ENCODE measurements around the gene SV2B. TPM values are rescaled to one million over a fixed set of nuclear protein-coding genes. Genes with fewer than 3 reads are reported as not detected.

SV2B gene
- total RNA-seq, 1 donor from 2014 or later, result 0.87 TPM

- no peak overlapping the region for H3K4me3 ChIP-seq
- peaks cover 15% of the 10 kb centered on the region for H3K27me3 ChIP-seq
- no peaks in the 10 kb centered on the region for H3K4me1 ChIP-seq
- H3K36me3 ChIP-seq, result no peaks in the 10 kb centered on the region
- TF ChIP-seq, protein P1, sequence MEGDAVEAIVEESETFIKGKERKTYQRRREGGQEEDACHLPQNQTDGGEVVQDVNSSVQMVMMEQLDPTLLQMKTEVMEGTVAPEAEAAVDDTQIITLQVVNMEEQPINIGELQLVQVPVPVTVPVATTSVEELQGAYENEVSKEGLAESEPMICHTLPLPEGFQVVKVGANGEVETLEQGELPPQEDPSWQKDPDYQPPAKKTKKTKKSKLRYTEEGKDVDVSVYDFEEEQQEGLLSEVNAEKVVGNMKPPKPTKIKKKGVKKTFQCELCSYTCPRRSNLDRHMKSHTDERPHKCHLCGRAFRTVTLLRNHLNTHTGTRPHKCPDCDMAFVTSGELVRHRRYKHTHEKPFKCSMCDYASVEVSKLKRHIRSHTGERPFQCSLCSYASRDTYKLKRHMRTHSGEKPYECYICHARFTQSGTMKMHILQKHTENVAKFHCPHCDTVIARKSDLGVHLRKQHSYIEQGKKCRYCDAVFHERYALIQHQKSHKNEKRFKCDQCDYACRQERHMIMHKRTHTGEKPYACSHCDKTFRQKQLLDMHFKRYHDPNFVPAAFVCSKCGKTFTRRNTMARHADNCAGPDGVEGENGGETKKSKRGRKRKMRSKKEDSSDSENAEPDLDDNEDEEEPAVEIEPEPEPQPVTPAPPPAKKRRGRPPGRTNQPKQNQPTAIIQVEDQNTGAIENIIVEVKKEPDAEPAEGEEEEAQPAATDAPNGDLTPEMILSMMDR (IDR thresholded peaks at IDR 0.05), result no peak
- H3K9me3 ChIP-seq, result no peaks in the 10 kb centered on the region
- no peak overlapping the region for H3K27ac ChIP-seq
- intact Hi-C loops (cut with DNase I), result loop anchor here (10.0 kb wide), 1 partner anchor 162 kb away; no protein-coding TSS in a partner anchor
- ATAC-seq, result no peak
- no peak for DNase-seq
Measured at GRCh38 chr15:91227117-91227516, 127.1 kb downstream of the SV2B start.

DNA sequence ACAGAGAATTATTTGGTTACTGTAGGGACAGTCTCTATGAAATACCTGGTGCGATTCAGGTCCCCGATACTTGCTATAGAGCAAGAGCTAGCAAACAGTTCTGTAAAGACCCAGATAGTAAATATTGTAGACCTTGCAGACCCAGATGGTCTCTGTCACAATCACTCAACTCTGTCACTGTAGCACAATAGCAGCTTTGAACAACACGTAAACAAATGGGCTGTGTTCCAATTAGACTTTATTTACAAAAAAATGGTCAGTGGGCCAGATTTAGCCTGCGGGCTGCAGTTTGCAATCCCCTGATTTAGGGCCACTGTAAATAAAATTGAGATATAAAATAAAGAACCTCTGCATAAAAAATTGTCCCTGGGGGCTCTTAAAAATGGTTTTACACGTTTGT is 127.7 kb downstream of the SV2B start:
- Histone ChIP-seq H3K4me1 (no peaks in the 10 kb centered on the region), H3K9me3 (no peaks in the 10 kb centered on the region), H3K27ac (no peak overlapping the region), H3K4me3 (no peak overlapping the region), H3K27me3 (peaks cover 10% of the 10 kb centered on the region), H3K36me3 (no peaks in the 10 kb centered on the region)
- DNase-seq (no peak), ATAC-seq (no peak)
- TF ChIP-seq, protein P1 (IDR thresholded peaks at IDR 0.05), result no peak
- intact Hi-C loops (cut with DNase I), result loop anchor here (10.0 kb wide), 1 partner anchor 163 kb away; no protein-coding TSS in a partner anchor

DNA sequence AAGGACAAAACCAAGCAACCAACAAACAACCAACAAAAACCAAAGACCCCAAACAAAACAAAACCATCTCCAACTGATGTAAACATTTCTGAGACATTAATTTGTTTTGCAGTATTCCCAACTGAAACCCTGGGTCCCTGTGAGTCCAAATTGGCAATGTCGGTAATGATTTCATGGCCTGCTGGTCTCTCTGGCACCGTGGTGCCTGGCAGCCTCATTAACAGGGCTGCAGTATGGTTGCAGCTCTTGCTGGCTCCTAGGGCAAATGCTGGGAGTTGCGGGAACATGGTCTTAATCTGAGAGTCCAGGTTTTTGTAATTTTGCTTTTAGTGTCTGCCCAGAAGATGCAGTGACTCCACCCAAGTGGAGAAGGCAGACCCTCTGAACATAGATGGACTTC is 128.3 kb downstream of the SV2B start:
- TF ChIP-seq, protein P1 (IDR thresholded peaks at IDR 0.05), result no peak
- Histone ChIP-seq H3K4me1 (no peaks in the 10 kb centered on the region), H3K4me3 (no peak overlapping the region), H3K27me3 (peaks cover 6% of the 10 kb centered on the region), H3K9me3 (no peaks in the 10 kb centered on the region), H3K27ac (no peak overlapping the region), H3K36me3 (no peaks in the 10 kb centered on the region)
- no peak for DNase-seq
- no peak for ATAC-seq
- intact Hi-C loops (cut with DNase I), result loop anchor here (10.0 kb wide), 1 partner anchor 164 kb away; no protein-coding TSS in a partner anchor

GRCh38 chr15:91228890-91229289 is 128.8 kb downstream of the SV2B start:
- Histone ChIP-seq H3K36me3 (no peaks in the 10 kb centered on the region), H3K27ac (no peak overlapping the region), H3K9me3 (no peaks in the 10 kb centered on the region), H3K4me3 (no peak overlapping the region), H3K4me1 (no peaks in the 10 kb centered on the region), H3K27me3 (peaks cover under 1% of the 10 kb centered on the region)
- TF ChIP-seq, protein P1 (IDR thresholded peaks at IDR 0.05), result no peak
- ATAC-seq (no peak), DNase-seq (no peak)
- intact Hi-C loops (cut with DNase I), result loop anchor here (10.0 kb wide), 1 partner anchor 164 kb away; no protein-coding TSS in a partner anchor

- no peak for ATAC-seq
- H3K27me3 ChIP-seq, result no peaks in the 10 kb centered on the region
- TF ChIP-seq, protein P1 (IDR thresholded peaks at IDR 0.05), result no peak
Measured at GRCh38 chr15:91231703-91232102, 131.6 kb downstream of the SV2B start.

DNA sequence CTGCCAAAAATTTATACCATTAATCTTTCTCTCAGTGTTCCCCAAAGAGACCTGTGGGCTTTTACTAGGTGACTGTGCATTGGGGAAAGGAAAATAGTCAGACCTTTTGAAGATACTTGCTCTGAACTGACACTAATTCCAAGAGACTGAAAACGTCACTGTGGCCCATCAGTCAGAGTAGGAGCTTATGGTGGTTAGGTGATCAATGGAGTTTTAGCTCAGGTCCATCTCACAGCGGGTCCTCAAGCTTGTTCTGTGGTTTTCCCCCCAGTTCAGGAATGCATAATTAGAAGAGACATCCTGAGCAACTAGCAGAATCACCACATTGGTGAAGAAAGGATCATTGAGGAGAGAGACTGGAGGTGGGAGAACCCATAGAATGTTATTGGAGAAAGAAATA is 134.7 kb downstream of the SV2B start:
- H3K9me3 ChIP-seq, result no peaks in the 10 kb centered on the region
- no peak overlapping the region for H3K27ac ChIP-seq
- DNase-seq (no peak), ATAC-seq (no peak)
- TF ChIP-seq, protein P1 (IDR thresholded peaks at IDR 0.05), result no peak
- H3K36me3 ChIP-seq, result no peaks in the 10 kb centered on the region
- no peaks in the 10 kb centered on the region for H3K4me1 ChIP-seq
- no peak overlapping the region for H3K4me3 ChIP-seq
- H3K27me3 ChIP-seq, result peaks cover 6% of the 10 kb centered on the region
- intact Hi-C loops (cut with DNase I), result no loop called here

More at GRCh38 chr15:91231703-91232102, 131.6 kb downstream of the SV2B start:
- no peaks in the 10 kb centered on the region for H3K4me1 ChIP-seq
- no peak overlapping the region for H3K4me3 ChIP-seq
- no peaks in the 10 kb centered on the region for H3K36me3 ChIP-seq
- intact Hi-C loops (cut with DNase I), result no loop called here
- H3K9me3 ChIP-seq, result no peaks in the 10 kb centered on the region
- DNase-seq, result no peak
- no peak overlapping the region for H3K27ac ChIP-seq

All from upper lobe of right lung (tissue), 1 donor.